NCI-H2196 (cell line): ENCODE results near the gene RTN3.
"Not testable (repeated sequence)": the region's sequence is repeated elsewhere in the genome, so short reads cannot be mapped to it uniquely, and the experiment has no call there.

Experiments
- DNase-seq: peaks from one replicate; lab custom pipeline; 2025; ENCODE audit not compliant: unreplicated experiment; lab: John Stamatoyannopoulos, UW

The RTN3 gene

GRCh38 chr11:63768237-63769041 is 87.1 kb downstream of the RTN3 start, which contains the start of gene ZFTA:
TSS of gene ZFTA (minus strand) at chr11:63768775. CDS start at chr11:63768622, 153 bp downstream.
- peak; percentile 62 for DNase-seq

GRCh38 chr11:63769042-63769713 is 87.9 kb downstream of the RTN3 start:
- DNase-seq, result peak; percentile 31

- DNase-seq, result no peak
Measured at GRCh38 chr11:63769714-63770455, 88.6 kb downstream of the RTN3 start.

DNA sequence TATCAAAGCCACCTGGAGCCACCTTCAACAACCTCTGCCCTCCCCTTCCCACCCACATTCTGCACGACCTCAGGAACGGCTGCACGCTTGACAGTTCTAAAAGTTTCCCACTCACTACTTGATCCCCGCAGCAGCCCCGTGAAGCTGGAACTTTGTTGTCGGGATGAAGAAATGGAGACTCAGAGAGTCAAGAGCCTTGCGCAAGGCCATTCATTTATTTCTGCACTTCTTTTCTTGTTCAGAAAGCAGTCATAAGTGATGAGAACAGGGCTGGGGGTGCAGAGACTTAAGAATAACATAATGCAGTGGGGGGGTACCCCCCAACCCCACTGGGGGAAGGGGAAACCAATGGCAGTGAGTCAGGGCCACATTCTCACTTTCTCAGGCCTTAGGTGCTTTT is 89.5 kb downstream of the RTN3 start:
- DNase-seq, result no peak

DNA sequence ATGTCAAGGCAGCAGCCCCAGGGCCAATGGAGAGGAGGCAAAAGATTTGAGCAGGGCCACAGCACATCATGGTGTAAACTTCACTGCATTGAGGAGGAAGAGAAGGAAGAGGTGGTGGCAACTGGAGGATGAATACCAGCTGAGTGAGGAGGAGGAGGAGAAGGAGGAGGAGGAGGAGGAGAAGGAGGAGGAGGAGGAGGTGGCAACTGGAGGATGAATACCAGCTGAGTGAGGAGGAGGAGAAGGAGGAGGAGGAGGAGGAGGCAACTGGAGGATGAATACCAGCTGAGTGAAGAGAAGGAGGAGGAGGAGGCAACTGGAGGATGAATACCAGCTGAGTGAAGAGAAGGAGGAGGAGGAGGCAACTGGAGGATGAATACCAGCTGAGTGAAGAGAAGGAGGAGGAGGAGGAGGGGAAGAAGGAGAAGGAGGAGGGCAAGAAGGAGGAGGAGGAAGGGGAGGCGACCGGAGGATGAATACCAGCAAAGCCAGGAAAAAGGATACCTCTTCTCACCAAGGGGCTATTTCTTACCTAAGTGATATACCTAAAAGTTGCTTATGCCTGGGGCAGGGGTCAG is 90.5 kb downstream of the RTN3 start:
- not testable (repeated sequence) for DNase-seq

GRCh38 chr11:63775191-63775590 is 93.9 kb downstream of the RTN3 start:
- no peak for DNase-seq

GRCh38 chr11:63779039-63779438 is 97.7 kb downstream of the RTN3 start:
- no peak for DNase-seq

DNA sequence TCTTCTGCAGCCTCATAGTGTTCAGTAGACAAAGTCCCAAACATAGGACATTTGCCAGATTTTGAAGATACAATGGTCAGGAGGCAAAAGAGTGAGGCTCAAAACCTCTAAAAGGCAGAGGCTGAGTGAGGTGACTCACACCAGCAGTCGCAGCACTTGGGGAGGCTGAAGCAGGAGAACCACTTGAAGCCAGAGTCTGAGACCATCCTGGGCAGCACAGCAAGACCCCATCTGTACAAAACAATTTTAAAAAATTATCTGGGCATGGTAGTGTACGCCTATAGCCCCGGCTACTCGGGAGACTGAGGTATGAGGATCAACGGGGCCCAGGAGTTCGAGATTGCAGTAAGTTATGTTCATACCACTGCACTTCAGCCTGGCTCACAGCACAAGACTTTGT is 101.4 kb downstream of the RTN3 start:
- DNase-seq, result no peak

DNA sequence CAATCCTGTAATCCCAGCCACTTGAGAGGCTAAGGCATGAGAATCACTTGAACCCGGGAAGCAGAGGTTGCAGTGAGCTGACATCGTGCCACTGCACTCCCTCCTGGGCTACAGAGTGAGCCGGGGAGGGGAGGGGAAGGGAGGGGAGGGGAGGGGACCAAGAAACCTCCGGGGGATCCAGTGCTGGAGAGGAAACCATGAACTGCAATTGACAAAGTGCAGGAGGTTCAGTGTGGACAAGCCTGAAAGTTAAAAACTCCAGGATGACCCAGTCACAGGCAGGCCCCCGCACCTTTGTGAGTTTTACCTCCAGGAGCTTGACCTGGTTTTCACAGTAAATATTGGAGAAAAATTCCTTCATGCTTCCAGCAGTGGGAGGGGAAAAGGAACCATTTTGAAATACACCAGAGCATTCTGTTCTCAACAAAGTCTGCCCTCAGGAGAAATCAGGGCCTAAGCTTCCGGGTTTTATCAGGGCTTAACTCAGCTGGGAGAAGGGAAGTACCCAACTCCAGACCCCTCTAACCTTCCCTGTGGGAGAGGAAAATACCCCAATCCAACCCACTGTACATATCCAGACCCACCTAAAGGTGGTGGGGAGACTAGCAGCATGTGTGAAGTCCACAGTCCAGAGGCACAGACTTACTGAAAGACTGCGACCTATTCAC is 102.8 kb downstream of the RTN3 start:
- DNase-seq, result no peak

GRCh38 chr11:63785823-63786222 is 104.5 kb downstream of the RTN3 start:
- no peak for DNase-seq

- DNase-seq, result no peak
Measured at GRCh38 chr11:63791495-63792167, 110.3 kb downstream of the RTN3 start.

DNA sequence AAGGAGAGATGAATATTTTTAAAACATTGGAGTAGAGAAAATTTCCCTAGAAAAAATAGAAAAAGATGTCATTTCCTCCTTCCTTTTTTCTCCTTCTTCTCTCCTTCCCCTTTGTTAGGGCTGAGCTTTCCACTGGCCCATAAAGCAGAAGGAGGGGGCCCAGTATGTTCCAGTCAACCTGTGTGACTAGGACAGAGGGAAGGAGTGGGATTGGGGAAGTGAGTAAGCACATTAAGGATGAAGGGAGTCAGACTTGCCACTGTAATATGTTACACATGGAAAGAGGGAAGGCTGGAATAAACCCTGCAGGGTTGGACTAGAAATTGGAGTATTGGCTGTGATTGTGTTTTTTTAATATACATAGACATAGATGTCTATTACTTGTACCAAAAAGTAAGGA is 111.9 kb downstream of the RTN3 start:
- DNase-seq, result no peak

DNA sequence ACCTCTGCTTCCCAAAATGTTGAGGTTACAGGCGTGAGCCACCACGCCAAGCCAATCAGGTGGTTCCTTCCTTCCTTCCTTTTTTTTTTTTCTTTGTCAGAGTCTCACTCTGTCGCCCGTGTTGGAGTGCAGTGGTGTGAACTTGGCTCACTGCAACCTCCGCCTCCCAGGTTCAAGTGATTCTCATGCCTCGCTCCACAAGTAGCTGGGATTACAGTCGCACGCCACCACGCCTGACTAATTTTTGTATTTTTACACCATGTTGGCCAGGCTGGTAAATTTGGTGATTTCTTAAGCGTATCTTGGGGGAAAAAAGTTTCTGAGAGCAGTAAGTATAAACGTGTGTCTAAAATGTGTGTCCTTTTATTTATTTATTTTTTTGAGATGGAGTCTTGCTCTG is 113.8 kb downstream of the RTN3 start:
- no peak for DNase-seq

DNA sequence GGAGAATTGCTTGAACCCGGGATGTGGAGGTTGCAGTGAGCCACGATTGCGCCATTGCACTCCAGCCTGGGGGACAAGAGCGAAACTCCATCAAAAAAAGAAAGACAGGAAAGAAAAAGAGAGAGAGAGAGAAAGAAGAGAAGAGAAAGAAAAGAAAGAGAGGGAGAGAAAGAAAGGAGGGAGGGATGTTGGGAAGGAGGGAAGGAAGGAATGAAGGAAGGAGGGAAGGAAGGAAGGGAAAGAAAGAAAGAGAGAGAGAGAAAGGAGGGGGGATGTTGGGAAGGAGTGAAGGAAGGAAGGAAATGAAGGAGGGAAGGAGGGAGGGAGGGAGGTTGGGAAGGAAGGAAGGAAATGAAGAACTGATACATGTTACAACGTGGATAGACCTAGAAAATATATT is 119.6 kb downstream of the RTN3 start:
- no peak for DNase-seq

- peak; percentile 58 for DNase-seq
Measured at GRCh38 chr11:63802637-63803414, 121.5 kb downstream of the RTN3 start.

GRCh38 chr11:63804259-63804658 is 123.0 kb downstream of the RTN3 start:
- DNase-seq, result no peak

- DNase-seq, result no peak
Measured at GRCh38 chr11:63805844-63806415, 124.6 kb downstream of the RTN3 start.
